AG20443 (cell line): Measurements from ENCODE around the gene ZNF629.
A peak's percentile ranks its signal among the peaks of the same experiment; 100 is the strongest.

ENCODE experiments used
- DNase-seq: peaks from one replicate; pipeline ENCODE4 v3.0.0; 2012; ENCODE audit warnings: low spot score, mixed read lengths

The ZNF629 gene

DNA sequence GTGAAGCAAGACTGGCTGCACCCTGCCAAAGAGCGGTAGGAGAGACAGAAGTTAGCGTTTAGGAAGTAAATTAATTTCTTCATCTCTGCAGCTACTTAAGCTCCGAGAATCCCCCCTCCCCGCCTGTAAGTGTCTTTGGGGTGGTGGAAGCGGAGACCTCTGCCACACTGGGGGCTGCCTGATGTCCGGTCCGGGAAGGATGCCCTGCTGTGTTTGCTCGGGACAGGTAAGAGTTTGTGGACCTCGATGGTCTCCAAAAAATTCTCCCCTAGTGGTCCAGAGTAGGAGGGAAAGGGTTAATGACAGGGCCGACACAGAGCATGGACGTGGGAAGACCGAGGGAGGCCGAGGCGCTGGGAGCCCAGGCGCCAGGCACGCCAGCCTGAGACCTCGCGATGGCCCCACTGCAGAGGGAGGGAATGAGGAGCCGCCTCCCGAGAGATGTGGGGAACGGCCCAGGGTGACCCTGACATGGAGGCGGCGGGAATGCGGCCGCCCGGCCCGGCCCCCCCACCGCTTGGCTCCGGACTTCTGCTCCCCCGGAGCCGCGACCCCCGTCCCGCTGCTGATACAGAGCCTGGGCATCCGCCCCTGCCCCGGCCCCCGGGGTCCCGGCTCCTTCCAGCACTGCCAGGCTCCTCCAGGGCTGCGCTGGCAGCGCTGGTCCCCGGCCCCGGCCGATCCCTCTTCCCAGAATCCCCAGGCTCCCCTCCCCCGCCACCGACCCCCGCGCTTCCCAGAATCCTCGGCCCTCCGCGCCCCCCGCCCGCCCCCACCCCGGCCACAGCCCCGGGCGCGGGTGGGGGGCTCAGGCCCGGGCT lies 680 bp downstream of the ZNF629 start:
- DNase-seq, result peak; percentile 91

DNA sequence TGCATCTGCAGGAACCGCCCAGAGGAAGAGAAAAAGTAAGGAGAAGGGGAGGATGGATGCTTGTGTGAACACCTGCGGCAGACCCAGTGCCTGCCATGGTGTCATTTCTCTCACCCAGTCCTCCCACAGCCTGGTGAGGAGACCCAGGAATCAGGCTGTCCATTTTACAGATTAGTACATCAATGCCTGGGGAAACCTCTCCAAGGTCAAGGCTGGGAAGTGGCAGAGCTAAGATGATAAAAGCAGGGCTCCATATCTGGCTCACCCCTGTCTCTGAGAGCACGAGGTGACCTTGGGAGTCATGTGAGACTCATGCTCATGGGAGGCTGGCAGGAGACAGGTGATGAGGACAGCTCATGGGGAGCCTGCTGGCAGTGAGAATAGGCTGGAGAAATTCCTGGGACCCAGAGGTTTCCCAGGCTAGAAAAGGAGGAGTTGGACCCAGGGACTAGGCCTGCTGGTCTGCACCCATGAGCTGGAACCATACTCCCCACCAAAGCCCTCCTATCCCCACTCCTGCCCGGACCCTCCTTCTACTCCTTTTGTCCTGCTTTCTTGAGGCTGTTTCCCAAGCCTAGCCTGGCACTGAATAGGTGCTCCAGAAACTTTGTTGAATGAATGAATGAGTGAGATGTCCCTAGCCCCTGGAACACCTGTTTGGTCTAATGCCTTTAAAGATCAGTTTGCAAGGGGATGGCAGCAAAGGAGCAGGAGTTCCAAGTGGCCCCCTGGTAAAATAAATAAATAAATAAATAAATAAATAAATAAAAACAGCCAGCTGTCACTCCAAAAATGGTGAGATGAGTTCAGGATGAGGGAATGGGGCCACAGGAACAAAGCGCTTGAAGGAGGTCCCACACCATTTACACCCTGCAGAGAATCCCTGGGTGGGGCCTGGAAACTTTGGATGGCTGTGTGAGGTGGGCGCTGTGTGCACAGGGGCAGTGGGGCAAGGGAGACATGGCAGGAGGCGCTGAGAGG lies 1.6 kb downstream of the ZNF629 start:
- DNase-seq, result no peak

DNA sequence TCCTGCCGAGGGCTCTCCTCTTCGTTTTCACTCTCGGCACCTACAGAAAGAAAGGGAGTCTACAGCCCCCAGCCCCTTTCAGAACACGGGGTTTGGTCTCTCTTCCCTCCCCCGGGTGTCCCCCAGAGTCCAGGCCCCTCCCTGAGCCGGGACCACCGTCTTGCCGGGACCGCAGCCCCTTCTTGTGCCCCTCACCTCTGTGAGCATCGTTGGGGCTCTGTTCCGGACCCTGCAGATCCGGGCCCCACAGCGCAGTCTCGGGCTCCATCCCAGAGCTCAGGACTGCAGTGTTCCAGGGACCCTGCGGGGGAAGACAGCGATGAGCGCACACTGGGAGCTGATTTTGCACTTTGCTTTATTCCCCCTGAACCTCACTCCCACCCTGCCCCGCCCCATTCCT lies 2.8 kb downstream of the ZNF629 start:
- no peak for DNase-seq

DNA sequence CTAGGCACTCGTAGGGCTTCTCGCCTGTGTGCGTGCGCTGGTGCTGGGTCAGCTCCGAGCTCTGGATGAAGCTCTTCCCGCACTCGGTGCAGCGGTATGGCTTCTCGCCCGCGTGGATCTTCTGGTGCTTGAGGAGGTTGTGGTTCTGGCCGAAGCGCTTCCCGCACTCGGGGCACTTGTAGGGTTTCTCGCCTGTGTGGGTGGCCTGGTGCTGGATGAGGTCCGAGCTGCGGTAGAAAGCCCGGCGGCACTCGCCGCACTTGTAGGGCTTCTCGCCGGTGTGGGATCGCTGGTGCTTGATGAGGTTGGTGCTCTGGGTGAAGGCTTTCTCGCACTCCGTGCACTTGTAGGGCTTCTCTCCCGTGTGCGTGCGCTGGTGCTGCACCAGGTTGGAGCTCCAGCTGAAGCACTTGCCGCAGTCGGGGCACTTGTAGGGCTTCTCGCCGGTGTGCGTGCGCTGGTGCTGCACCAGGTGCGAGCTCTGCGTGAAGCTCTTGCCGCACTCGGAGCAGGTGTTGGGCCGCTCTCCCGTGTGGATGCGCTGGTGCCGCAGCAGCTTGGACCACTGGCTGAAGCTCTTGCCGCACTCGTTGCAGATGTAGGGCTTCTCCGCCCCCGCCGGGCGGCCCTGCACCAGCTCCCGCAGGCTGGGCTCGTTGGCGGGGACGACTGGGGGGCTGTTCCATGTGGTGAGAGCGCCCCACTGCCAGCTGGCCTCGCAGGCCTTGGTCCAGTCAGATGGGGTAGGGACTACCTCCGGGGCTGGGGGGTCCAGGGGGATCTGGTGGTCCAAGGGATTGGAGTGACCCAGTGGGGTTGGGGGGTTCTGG lies 3.5 kb downstream of the ZNF629 start:
- no peak for DNase-seq

DNA sequence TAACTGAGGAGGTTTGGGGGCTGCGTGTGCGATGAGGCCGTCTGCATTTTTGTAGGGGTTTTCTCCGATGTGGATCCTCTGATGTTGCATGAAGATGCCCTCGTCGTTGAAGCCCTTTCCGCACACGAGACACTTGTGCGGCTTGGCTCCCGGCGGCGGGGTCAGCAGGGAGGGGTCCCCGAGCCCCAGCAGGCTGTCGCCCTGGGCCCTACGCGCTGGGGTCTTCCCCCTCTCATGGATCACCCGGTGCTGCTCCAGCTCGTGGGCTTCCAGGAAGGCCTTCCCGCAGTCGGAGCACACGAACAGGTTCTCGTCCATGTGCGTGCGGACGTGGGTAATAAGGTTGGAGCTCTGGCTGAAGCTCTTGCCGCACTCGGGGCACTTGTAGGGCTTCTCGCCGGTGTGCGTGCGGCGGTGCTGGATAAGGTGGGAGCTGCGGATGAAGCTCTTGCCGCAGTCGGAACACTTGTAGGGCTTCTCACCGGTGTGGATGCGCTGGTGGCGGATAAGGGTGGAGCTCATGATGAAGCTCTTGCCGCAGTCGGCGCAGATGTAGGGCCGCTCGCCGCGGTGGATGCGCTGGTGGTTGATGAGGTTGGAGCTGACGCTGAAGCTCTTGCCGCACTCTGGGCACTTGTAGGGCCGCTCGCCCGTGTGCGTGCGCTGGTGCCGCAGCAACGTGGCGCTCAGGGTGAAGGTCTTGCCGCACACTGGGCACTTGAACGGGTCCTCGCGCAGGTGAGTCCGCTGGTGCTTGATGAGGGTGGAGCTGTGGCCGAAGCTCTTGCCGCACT lies 4.3 kb downstream of the ZNF629 start:
- no peak for DNase-seq

DNA sequence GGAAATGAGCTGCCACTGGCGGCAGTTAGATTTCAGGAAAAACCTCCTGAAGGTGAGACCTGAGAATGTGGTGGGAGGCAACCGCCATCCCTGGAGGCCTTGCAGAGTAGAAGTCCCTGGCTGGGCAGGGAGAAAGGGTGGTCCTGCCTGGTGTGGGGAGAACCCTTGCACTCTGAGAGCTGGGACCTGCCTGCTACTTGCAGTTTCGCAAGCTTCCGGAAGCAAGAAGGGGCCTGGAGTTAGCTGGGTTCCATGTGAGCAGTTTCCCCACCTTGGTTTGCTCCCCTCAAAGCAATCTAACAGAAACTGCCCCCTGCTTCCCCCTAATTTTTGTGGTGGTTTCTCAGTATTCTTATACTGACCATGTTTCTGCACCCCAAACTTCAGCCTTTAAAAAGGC lies 6.5 kb downstream of the ZNF629 start:
- DNase-seq, result no peak

DNA sequence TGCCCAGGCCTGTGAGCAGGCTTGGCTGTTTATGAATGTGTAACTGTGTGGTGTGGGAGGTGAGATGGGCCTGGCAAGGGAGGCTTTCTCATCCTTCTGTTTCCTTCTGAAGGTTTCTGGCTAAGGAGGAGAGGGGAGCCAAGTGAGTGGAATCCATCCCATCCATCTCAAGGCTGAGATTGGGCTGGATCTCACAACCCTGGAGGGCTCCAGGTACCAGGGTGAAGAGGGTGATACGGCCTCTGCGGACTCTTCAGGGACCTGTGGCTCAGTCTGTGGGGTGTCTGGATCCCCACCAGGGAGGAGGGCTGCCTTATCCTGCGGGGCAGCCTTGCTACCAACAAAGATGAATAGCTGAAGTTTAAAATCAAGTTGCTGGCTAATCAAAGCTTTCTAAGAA lies 7.0 kb downstream of the ZNF629 start:
- no peak for DNase-seq

DNA sequence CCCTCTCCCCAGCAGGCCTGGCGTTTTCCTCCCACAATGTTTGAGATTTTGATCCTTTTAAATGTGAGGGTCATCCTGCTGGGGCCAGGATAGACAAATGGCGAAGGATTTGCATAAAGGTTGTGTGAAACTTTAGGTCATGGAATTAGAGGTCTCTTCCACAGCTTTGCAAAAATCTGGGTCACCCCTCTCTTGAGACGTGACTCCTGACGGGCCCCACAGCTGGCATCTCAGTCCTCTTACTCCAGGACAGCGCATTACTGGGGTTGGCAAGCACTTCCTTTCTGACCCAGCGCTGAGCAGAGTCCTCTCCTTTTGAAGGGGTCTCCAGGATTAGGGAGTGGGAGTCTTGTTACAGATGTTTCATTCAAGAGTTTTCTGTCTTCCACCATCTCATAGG lies 7.4 kb downstream of the ZNF629 start:
- DNase-seq, result no peak

DNA sequence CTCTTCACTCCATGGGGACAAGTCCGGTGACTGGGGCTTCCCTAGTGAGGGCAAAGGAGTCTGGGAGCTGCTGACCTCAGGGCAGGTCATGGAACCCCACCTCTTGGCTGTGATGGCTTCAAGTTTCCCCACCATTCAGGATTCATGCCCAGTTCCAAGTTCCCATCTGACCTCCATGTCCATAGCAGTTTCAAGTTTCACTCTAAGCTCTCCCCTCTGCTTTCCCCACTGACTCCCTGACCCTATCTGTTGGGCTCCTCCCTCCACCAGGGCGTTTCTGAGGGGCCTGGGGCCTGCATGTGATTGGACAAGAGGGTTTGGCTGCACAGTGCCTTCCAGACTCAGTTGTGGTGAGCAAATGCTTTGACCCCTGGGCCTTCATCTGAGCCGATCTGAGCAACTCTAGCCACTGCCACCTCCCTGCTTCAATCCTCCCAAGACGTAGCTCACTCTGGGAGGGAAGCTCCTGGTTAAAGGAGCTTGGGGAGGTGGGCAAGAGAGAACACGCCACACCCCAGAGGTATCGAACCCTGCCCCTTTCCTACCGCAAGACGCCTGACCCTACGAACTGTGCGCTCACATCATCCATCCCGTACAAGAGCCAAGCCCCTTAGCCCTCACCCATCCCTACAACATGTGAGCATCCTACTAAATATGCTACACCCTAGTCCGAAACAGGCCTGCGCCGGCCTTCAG lies 8.3 kb downstream of the ZNF629 start:
- DNase-seq, result no peak

DNA sequence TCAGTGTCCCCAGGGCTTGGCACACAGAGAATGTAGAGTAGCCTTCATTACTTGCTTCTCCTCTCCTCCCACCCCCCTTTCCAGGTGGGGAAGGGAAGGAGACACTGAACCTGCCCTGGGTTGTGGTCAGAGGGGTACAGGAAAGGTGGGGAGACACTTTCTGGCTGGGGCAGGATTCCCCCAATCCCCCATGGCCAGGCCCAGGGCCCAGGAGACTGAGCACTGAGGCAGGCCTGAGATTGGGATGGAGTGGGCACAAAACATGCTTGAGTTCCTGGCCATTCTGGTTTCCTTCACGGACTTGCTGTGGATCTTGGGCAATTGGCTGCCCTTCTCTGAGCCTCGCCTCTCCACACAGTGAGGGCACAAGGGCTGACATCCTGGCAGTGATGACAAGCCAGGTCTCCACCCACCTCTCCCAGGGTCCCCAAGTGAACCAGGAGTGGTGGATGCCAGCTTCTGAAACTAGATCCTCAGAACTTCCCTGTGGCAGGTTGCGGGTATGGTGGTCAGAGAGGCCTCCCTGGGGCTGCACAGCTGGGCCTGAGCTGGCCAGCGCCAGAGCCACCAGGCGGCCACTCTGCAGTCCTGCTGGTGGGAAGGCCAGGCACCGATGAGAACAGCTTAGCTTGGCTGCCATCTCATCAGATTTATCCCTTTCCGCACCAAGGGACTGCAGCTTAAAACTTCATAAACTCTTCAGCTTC lies 9.3 kb downstream of the ZNF629 start:
- DNase-seq, result no peak

DNA sequence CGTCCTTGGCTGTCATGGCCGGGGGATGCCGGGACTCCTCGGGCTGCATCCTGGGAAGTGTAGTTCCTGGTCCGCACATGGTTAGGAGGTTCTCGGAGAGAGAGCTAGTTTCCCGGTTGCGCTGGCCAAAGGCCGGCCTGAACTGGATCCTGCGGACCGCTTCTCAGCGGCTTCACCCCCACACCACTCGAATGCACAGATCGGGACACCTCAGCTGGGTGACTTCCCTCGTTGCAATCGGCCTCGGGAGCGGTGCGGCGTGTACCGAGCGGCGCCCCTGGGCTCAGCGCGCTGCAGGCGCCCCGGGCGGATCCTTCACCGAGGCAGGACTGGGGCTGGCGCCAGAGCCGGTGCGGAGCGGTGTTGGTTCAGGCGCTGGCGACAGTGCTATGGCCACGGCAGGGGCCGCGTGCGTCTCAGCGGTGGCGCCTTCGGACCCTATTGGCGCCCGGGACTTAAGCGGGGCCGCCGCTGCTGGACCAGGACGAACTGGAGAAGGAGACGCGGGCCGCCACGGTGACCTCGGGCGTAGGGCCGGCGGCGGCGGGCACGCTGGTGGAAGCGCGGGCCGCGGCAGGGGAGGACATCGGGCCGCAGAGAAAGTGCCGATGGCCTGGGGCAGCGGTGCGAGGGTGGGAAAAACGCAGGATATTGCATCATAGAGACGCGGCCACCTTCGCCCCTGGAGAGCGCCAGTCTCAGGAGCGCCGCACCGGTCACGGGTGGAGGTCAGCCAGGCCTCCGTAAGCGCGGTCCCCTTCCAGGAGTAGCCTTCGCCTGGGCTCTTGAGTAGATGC lies 11.4 kb downstream of the ZNF629 start:
- peak; percentile 95 for DNase-seq

DNA sequence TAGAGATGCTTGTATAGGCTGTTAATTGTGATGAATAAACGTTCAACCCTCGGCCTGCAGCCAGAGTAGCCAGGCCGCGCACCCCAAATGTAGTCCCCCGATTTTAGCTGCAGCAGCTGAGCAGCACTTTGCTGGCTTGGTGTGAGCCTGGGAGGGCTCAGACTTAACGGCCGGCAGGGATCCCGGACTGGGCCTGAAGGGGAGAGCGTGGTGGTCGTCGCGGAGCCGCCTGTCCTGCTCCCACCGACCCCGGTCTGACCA lies 11.9 kb downstream of the ZNF629 start:
- DNase-seq, result no peak

DNA sequence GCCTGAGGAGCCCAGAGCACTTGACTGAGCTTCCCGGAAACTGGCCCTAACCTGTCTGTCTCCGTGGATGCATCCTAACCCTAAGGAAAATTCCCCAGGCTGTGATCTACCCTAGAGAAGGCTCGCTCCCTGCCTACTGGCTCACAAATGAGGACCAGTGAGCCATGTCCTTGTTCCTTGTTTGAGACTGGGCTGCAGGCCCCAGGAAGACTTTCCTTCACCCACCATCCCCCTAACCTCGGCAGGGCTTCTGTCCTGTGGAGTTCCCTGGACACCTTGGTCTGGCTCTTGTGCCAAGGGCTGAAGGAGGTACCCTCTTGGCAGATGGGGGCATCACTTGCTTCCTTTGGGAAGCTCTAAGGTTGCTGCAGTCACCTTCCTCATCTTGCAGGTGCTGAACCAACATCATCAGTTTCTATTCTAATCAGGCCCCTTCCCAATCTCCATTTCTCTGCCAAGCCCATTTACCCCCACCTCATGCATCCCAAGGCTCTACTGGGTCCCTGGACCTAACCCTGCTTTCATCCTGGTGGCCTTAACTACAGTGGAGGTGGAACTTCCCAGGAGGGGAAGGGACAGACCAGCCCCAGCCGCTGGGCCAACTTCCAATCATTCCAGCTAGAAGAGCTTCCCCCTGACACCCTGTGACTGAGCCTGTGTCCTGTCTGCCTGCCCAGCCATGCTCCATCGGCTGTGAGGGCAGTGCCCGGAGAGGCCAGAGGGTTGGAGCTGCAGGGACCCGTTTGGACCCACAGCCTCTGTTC lies 12.5 kb downstream of the ZNF629 start:
- peak; percentile 35 for DNase-seq

DNA sequence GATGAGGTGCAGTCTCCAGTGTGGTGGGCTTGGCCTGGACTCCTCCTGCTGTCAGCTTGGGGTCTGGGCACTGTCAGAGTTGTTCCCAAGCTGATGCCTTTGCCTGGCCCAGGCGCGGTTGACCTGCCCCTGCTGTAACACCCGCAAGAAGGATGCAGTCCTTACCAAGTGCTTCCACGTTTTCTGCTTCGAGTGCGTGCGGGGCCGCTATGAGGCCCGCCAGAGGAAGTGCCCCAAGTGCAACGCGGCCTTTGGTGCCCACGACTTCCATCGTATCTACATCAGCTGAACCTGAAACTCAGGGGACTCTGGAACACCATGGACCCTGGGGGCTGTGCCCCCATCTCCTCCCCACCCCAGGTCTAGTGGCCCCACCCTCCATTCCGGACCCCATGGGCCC lies 13.2 kb downstream of the ZNF629 start:
- no peak for DNase-seq

DNA sequence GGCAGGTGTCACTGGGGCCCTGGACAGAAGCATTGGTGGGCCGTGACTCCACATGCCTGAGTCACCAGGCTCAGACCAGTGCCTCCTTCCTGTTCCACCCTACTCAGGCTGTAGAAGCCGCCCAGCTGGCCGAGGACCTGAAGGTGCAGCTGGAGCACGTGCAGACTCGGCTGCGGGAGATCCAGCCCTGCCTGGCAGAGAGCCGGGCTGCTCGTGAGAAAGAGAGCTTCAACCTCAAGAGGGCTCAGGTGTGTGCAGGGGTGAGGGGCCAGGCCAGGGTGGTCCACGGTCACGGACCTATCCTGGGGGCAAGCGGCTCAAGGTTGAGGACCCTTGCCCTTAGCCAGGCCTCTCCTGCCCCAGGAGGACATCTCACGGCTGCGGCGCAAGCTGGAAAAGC lies 15.3 kb downstream of the ZNF629 start:
- no peak for DNase-seq

DNA sequence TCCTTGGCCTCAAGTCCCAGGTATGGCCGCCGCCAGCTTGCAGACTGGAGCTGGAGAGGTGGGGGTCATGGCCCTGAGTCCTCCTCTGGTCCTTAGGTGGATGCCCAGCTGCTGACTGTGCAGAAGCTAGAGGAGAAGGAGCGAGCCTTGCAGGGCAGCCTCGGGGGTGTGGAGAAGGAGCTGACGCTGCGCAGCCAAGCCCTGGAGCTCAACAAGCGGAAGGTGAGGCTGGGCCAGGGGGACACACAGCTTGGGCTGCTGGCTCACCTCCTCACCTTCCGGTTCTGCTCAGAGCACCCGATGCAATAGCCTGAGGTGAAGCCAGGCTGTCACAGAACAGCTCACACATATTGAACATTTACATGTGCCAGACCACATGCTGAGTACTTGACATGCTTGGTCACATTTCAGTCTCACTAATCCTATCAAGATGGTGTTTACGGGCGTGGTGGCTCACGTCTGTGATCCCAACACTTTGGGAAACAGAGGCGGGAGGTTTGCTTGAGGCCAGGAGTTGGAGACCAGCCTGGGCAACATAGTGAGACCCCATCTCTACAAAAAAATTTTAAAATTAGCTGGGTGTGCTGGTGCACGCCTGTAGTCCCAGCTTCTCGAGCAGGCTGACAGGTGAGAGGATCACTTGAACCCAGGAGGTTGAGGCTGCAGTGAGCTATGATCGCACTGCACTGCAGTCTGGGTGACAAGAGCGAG lies 17.5 kb downstream of the ZNF629 start:
- DNase-seq, result no peak

DNA sequence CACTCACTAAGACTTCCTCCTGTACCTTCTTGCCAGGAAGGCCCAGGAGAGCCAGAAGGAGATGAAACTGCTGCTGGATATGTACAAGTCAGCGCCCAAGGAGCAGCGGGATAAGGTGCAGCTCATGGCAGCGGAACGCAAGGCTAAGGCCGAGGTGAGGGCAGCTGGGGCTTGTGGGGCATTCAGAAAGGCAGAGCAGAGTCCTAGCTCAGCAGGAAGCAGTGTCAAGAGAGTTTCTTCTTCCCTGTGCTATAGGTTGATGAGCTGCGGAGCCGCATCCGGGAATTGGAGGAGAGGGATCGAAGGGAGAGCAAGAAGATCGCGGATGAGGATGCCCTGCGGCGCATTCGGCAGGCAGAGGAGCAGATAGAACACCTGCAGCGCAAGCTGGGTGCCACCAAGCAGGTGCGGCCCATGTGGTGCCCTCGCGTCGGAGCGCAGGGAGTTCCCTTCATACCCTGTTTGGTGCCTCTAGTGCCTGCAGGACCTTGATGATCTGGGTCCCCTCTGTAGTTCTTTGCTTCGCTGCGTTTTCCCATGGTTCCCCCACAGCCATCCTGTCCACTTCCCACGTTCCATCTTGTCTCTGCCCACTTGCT lies 18.3 kb downstream of the ZNF629 start:
- DNase-seq, result no peak
